ENCODE data around the gene SLC22A1.

GRCh38 chr6:160131636-160132296, 10.2 kb downstream of the SLC22A1 start:
- TF ChIP-seq CTCF (IDR thresholded peaks at IDR 0.05; ENCODE audit: insufficient read depth, low read depth, low read length): no peak
- no peak for TF ChIP-seq EZH2 (IDR thresholded peaks at IDR 0.05; ENCODE audit: insufficient read depth, low read length)

Measured in astrocyte (in vitro differentiated cells and primary cell).